Measurements from ENCODE around the gene SDF2.
"Not testable (repeated sequence)": the region's sequence is repeated elsewhere in the genome, so short reads cannot be mapped to it uniquely, and the experiment has no call there.

Gene SDF2

DNA sequence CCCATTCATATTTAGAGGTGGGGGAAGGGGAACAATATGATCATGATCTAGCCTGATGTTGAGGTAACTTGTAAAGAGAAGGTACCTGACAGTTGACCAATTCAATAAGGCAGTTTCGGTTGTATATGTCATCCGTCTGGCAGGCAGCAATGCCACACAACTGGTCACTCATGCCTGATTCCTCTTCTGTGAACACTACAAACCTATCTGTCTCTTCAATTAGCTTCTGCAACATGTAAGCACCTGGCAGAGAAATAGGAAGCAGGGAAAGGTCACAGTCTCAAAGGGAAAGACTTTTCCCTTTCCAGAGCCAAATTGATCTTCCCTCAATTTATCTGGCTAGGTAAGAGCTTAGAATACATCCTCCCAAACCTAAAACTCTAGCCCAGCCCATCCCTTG is 37.6 kb downstream of the SDF2 start:
- DNase-seq = no peak

DNA sequence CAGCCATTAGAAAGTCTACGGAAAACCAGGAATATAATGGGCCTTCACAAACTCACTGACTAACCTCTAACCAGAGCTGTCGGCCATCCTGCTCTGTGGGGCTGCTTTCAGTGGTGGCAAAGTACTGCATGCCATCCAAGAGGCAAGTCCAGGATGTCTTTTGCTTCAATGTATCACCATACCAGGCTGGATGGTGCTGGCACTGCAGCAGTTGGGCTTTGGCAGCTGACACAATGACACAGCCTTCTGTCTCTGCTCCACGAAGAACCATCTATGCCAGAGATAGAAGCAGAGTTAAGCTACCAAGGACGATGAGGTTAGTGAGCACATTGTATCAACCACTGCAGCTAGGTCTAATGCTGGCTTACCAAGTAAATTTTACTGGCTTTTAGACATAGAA is 38.0 kb downstream of the SDF2 start:
- no peak for DNase-seq

DNA sequence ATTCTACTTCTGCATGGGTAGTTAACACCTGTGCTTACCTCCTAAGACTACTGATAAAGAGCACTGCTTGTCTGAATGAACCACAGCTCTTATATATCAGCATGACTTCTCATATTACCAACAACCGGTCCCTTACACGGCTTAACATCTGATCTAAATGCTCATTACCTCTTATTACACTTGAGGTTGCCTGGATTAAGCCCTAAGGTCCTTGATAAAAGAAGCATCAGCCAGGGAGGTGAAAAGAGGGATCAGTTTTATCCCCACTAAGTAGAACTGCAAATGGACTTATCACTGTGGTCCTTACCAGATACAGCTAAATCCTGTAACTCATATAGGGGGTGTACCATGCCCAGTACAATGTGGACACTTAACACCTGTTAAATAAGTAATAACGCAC is 39.5 kb downstream of the SDF2 start:
- DNase-seq = no peak

DNA sequence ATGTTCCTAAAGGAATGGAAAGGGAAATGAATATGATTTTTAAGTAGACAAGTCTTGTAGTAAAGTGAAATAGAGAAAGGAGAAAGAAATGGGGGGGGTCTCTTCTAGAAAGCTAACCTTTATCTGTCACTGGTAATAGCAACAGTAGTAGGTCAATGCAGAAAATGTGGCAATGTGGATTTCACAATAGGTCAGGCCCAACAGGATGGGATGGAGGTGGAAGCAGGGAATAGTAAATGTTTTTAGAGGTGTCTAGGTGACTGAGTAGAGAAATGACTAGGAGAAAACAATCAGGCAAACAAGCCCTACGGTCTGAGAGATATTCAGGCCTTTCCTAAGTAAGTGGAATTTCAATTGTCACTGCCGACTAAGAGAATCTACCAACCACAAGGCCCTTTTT is 41.7 kb downstream of the SDF2 start:
- no peak for DNase-seq

DNA sequence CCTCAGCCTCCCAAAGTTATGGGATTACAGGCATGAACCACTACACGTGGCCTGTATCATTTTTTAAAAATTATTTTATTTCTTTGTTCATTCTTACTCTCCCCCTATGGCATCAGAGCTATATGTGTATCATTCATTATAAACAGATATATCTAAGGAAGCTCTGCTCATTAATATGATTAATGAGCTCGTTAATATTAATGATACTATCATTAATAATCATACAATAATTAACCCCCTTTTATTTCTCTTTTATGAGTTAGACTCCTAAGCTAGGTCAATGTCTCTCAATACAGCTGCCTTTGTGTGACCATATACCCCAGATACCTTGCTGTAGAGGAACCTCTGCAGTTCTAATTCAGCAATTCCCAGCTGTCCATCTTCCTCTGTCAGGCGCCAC is 43.2 kb downstream of the SDF2 start:
- no peak for DNase-seq

DNA sequence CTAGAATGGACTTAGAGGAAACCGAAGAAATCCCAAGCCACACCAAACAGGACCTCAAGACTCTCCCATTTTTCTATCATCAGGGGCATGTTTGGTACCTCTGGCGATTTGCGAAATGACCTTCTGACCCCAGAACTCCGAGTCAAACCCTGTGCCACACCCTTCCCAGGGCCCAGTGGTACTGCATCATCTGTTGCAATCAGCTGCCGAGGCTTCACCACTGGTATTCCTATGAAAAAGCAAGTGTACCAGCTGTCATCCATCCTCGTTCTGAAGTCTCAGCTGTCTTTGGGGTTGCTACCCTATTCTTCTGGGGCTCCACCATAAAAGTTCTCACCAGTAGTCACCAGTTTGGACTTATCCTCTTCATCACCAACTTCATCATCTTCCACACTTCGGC is 45.4 kb downstream of the SDF2 start:
- no peak for DNase-seq

DNA sequence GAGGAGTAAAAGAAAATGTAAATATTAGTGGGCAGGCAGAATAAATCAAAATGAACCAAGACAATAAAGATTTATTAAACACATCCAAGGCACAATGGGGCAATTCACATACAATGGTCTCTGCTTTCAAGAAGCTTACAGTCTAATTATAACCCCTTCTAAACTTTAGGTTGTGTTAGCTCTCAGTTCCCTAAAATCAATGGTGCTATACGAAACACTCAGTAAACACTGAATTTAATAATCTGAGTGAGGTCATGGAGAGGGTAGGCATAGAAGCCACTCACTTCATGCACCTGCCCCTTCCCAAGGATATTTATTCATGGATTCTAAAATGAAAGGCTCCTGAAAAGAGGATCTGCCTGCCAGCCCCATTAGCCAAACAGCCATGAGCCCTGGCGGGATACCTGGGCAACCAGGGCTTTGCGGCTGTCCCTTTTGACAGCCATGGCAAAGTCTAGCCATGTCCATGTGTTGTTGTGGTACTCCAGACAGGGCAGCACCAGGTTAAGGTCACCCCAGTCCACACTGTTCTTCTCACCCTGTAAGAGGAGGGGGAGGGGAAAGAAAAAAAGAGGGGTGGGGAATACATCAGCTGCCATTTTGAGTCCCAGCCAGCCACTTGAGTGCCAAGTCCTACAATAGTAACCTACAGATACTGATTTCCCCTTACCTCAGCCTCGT is 46.3 kb downstream of the SDF2 start:
- DNase-seq = no peak

DNA sequence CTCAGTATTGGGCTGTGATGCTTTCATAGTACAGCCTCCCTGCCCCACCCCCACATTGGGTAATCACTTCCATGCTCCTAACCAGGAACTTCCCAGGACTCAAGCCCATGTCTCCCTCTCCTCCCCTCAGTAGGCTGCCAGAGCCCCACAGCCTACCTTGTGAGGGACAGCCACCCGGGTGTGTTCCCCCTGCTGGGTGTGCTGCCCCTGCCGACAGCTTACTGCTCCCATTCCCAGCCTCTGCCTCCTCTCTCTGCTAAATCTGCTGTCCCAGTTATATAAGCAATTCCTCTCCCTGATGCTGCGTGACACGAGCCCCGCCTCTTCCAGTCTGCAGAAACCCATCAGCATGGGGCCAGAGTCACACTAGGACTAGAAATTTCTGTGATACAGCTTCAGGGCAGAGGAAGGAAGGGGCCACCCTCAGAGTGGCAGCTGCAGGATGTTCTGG is 47.8 kb downstream of the SDF2 start, which contains the start of gene RSKR:
Gene RSKR (minus strand): TSS at position 255 of the 451 bp plus-strand sequence. CDS start 24 bp downstream, at position 231.
- DNase-seq = peak; percentile 43

DNA sequence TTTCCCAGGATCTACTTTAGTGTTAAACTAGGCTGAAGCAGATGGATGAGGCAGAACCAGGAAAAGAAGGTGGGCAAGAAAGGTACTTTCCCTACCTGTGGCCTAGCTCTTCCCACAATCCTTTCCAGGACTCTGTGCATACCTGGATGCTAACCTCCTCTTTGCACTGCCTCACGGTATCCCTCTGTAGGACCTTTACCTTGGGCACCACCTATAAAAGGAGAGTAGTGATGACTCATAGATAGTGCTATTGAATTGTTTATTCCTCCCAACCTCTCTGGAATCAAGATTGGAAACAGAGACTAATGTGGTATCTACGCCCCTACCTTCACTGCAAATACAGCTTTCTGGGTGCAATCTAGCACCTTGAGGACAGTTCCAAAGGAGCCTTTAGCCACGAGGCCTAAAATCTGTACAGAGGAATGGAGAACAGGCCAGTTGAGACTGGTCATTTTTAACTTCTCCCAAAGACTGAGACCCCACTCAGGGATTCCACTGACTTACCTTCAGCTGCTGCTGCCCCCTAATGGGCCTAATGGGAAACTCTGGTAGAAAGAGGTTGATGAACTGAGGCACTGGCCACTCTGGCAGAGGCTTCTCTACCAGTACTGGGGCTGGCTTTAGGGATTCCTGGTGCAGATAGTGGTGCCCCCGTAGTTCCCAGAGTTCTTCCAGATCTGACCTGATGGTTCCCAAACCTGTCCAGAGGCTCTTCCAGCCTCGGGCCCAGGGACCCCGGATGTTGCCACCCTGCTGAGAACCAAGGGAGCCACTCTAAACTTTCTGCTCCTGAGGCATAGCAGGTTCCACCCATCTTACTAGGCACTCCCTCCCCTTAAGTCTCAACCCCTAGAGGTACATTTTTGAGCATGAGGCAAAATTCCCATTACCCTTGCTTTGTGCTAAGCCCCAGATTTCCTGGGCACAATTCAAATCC is 48.5 kb downstream of the SDF2 start:
- DNase-seq = peak; percentile 68

DNA sequence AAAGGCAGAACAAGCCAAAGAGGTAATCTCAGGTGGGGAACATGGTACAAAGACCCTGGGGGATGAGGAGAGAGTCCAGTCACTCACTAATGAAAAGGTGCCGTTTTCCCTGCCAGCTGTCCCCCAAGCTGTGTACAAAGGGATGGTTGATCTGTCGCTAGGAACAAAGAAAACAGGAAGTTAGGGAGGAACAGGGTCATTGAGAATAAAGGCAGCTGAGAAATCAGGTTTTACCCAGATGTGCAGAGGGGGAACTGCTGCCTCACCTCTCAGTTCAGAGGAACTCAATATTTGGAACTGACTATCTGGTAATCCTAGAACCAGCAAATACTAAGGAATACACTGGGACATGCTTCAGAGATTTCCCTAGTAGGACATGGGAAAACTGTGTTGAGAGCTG is 49.2 kb downstream of the SDF2 start:
- peak; percentile 13 for DNase-seq

DNA sequence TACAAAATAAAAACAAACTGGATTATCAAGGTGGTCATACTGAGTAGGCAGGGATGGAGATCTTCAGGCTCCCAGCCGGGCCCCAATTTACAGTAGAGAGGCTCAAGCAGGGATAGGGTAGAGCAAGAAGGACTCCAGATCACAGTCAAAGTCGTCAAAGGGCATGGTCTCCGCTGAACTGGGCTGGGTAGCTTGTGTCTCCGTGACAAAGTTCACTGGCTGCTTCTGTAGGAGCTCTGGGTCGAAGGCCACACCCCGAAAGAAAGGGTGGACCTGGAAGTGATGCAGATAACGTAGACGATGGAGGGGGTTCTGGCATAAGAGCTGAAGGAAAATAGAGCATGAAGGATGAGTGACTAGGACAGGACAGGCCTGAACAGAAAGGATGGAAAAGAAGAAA is 51.3 kb downstream of the SDF2 start:
- DNase-seq = no peak

DNA sequence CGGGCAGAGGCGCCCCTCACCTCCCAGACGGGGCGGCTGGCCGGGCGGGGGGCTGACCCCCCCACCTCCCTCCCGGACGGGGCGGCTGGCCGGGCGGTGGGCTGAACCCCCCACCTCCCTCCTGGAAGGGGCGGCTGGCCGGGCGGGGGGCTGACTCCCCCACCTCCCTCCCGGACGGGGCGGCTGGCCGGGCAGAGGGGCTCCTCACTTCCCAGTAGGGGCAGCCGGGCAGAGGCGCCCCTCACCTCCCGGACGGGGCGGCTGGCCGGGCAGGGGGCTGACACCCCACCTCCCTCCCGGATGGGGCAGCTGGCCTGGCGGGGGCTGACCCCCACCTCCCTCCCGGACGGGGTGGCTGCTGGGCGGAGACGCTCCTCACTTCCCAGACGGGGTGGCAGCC is 57.7 kb downstream of the SDF2 start:
- not testable (repeated sequence) for DNase-seq

DNA sequence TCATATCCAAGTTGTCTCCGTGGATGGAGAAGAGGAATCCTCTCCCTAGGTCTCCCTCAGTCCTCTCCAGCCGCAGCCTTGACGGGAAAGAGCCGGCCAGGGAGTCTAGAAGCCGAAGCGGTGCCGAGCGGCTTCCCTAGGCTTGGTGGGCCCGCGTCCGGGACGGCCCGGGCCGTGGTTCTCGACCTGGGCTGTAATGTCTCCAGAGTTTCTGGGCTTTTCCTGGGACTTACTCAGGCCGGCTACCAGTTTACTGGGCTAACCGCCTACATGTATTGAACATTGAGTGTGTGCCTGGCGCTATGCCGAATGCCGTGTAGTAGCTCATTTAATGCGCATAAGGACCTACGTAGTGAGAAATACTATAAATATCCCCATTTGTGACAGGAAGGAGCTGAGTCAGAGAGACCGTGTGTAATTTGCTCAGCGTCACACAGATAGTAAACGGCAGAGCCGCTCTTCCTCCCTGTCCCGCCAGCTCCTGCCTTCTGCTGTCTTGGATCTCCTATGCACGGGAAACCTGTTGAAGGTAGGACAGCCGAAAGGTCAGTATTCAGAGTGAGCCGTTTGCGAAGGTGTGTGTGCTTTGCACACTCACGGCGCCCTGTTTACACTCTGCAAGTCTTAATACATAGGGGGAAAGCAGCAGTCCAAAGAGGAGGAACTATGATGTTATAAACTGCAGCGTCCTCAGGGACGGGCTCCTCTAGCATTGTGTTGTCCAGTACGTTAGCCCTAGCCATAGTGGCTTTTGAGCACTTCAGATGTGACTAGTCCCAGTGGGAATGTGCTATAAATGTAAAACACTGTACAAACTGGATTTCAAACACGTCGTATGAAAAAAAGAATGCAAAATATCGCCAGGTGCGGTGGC is 62.2 kb downstream of the SDF2 start:
- DNase-seq = peak; percentile 85

DNA sequence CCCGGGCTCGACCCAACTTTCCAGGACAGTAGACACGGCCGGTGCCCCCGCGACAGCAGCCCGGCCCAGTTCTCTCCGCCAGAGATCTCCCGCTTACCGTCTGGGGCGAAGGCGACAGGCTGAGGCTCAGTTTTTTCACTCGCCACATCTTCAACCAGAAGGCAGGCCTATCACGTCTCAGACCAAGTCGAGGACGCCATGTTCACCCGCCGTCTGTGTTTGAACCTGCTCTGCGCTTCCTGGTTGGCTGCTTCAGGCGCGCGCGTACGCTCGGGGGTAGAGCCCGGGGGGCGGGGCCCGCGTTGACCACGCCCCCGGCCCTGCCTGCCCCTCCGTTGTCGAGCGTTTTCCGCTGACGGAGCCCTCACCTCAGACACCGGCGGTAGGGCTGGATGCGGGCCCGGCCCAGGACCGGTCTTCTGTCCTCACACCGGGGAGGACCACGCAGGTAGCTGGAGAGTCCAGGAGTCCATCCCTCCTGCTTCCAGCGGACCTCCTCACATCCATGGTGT is 62.9 kb downstream of the SDF2 start, which contains the start of gene SPAG5:
Gene SPAG5 (minus strand): TSS at position 227 of the 512 bp plus-strand sequence. CDS start 79 bp downstream, at position 148.
- DNase-seq = peak; percentile 97

DNA sequence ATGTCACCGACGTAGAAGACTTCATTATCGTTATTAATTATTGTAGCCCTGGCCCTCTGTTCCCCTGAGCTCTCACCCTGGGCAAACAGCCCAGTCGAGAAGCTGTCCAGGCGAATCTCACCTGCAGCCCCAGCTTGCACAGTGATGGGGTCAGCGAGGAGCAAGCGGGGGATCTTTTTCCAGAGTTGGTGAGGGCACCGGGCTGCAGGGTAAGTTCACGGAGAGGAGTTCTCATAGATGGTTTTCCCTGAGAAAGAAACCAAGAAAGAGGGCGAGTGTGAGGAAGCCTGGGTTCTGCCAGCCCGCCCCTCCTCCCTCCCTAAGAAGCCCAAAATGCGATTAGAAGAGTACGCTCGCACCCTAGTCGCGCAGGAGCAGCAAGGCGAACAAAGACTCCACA is 63.3 kb downstream of the SDF2 start:
- DNase-seq = no peak
